ENCODE measurements around the gene LAMTOR3. TPM values are rescaled to one million over a fixed set of nuclear protein-coding genes. Genes with fewer than 3 reads are reported as not detected.
A peak's percentile ranks its signal among the peaks of the same experiment; 100 is the strongest.

Gene LAMTOR3
- total and polyA plus RNA-seq, 10 of the 15 experiments (the other 5 are each of a cell fraction or from before 2014, with no cell fraction given) = 30.1 to 120 (median 65.5) TPM

GRCh38 chr4:99852199-99852749 is 42.0 kb downstream of the LAMTOR3 start:
- DNase-seq (ENCODE audit: low read depth, low spot score) = no peak
- WGBS (ENCODE audit: insufficient coverage, insufficient replicate concordance, low lambda C conversion rate, missing lambda C conversion rate) = 45% methylated on average over 3 of the region's 3 CpGs
- Histone ChIP-seq H3K4me2 (ENCODE audit: control insufficient read depth, insufficient read depth) (peak overlapping the region; percentile 70), H3K4me1 (ENCODE audit: control insufficient read depth, insufficient read depth, low read length) (peaks cover 63% of the 10 kb centered on the region), H4K20me1 (ENCODE audit: control insufficient read depth, insufficient read depth) (no peaks in the 10 kb centered on the region), H3K9me3 (replicated peaks; ENCODE audit: control insufficient read depth, insufficient read depth, low read length) (no peaks in the 10 kb centered on the region; the same call in 2 of the 3 replicates), H3K79me2 (ENCODE audit: control insufficient read depth, insufficient read depth, low read length) (peaks cover 2% of the 10 kb centered on the region; the same call in 1 of the 2 replicates), H2AFZ (ENCODE audit: control insufficient read depth, low read depth, low read length) (no peak overlapping the region), H3K27me3 (replicated peaks in 1 of 2; ENCODE audit: control insufficient read depth in 2 of 2, insufficient read depth in 2 of 2, low read length in 1 of 2) (no peaks in the 10 kb centered on the region), H3K9ac (ENCODE audit: control insufficient read depth, insufficient read depth, low read length) (no peak overlapping the region), H3K4me3 (peak overlapping the region; percentile 28; the same call in 1 of the 2 replicates), H3K27ac (ENCODE audit: control insufficient read depth, insufficient read depth) (peak overlapping the region; percentile 74), H3K36me3 (ENCODE audit: control insufficient read depth in 2 of 2, insufficient read depth in 2 of 2, low read length in 1 of 2) (peaks cover 4 to 12% of the 10 kb centered on the region in 2 experiments)
- no peak for FAIRE-seq
- ChIA-PET SMC1A (ENCODE audit: uncharacterized antibody, unreplicated experiment) (interaction anchor here (0.6 to 8.4 kb wide), 7 partner anchors 12 to 96 kb away, joined by 3 to 55 read pairs (median 8); partner anchors contain the start of gene DAPP1), CTCF (interaction anchor here (1.0 to 2.7 kb wide), 9 partner anchors 18 to 289 kb away, joined by 3 to 18 read pairs (median 4); partner anchors contain the start of genes DAPP1 and TRMT10A), POLR2A (interaction anchor here (0.6 to 4.5 kb wide), 5 partner anchors 31 to 973 kb away, joined by 3 to 30 read pairs (median 5); partner anchors contain the start of gene DAPP1), RAD21 (ENCODE audit: unreplicated experiment) (interaction anchor here (1.1 to 7.4 kb wide), 5 partner anchors 31 to 43 kb away, joined by 3 to 43 read pairs (median 6); partner anchors contain the start of gene DAPP1)
- in situ Hi-C loops (cut with MboI) (no loop called here), intact Hi-C loops (cut with micrococcal nuclease; ENCODE audit: unreplicated experiment) (no loop called here)
- ATAC-seq = peak; percentile 5
- BruUV-seq (replicated peaks) = no TSS peak
- no peak for TF ChIP-seq TARDBP (IDR thresholded peaks at IDR 0.05; ENCODE audit: borderline replicate concordance)
- TF ChIP-seq IKZF2 (IDR thresholded peaks at IDR 0.05) = no peak; a peak in 2 of 4 replicates
- TF ChIP-seq RUNX3 (IDR thresholded peaks at IDR 0.05; ENCODE audit: low read length) = peak; percentile 28; the same call in 1 of the 2 replicates
- no peak for TF ChIP-seq TCF3 (IDR thresholded peaks at IDR 0.05; ENCODE audit: borderline replicate concordance, insufficient read depth, low read depth, low read length)
- peak; percentile 6 for TF ChIP-seq PBX3 (IDR thresholded peaks at IDR 0.05; ENCODE audit: insufficient replicate concordance, low read depth, low read length)
- no peak for TF ChIP-seq PAX5 (IDR thresholded peaks at IDR 0.05; ENCODE audit: borderline replicate concordance, low read depth, low read length)
- no peak for TF ChIP-seq E4F1 (IDR thresholded peaks at IDR 0.05; ENCODE audit: borderline replicate concordance, partially characterized antibody)
- TF ChIP-seq KAT2A (conservative IDR thresholded peaks at IDR 0.05; ENCODE audit: control insufficient read depth, low read depth, low read length) = no peak
- TF ChIP-seq JUNB (IDR thresholded peaks at IDR 0.05) = peak; percentile 72
- TF ChIP-seq CBX5 (IDR thresholded peaks at IDR 0.05; ENCODE audit: low read depth) = no peak
- TF ChIP-seq NFIC (IDR thresholded peaks at IDR 0.05; ENCODE audit: low read depth, low read length) = peak; percentile 39; the same call in 1 of the 2 replicates
- TF ChIP-seq MAX (IDR thresholded peaks at IDR 0.05; ENCODE audit: low read depth, low read length) = no peak
- TF ChIP-seq ATF3 (IDR thresholded peaks at IDR 0.05; ENCODE audit: borderline replicate concordance, extremely low read depth, low read depth, low read length) = no peak
- no peak for TF ChIP-seq NR2C1 (IDR thresholded peaks at IDR 0.05)
- no peak for TF ChIP-seq USF2 (IDR thresholded peaks at IDR 0.05; ENCODE audit: borderline replicate concordance, low read depth, low read length)
- TF ChIP-seq GABPA (IDR thresholded peaks at IDR 0.05; ENCODE audit: low read depth) = no peak
- no peak for TF ChIP-seq CBFB (IDR thresholded peaks at IDR 0.05; ENCODE audit: low read depth)
- TF ChIP-seq NFYA (IDR thresholded peaks at IDR 0.05; ENCODE audit: borderline replicate concordance, low read depth, low read length) = no peak
- no peak for TF ChIP-seq CEBPB (IDR thresholded peaks at IDR 0.05; ENCODE audit: borderline replicate concordance in 1 of 2, low read depth in 2 of 2, low read length in 2 of 2)

All from GM12878 (cell line).